OCI-LY3 (cell line): ENCODE results near the gene F10.

Experiments used
- H2AFZ ChIP-seq: fragments of 200-600, 300-600 bp; shearing (Covaris generic); 2 replicates; pipeline ENCODE4 v1.6.0; 2014; ENCODE audit warnings: antibody characterized with exemption, low read depth, low read length
- H3K27ac ChIP-seq: fragments of 200-600, 300-600 bp; sonication (generic); 2 replicates; pipeline ENCODE4 v1.5.1; 2014; ENCODE audit warnings: mild to moderate bottlenecking, low read length, moderate library complexity, mixed read lengths
- H3K27me3 ChIP-seq: fragments of 200-600, 300-600 bp; sonication (generic); 2 replicates; pipeline ENCODE4 v1.6.1; 2014; ENCODE audit warnings: low read depth, low read length, mixed read lengths
- H3K36me3 ChIP-seq: fragments of 200-600, 300-600 bp; sonication (generic); replicated peaks from 2 replicates; pipeline ENCODE3; 2014; ENCODE audit warnings: low read depth, low read length, mixed read lengths
- H3K4me1 ChIP-seq: fragments of 300-600, 200-600 bp; sonication (generic); 2 replicates; pipeline ENCODE4 v1.6.1; 2014; ENCODE audit warnings: low read length, mixed read lengths
- H3K4me2 ChIP-seq: fragments of 200-600, 300-600 bp; sonication (generic); 2 replicates; pipeline ENCODE4 v1.6.1; 2014; ENCODE audit warnings: low read length, mixed read lengths
- H3K4me3 ChIP-seq: fragments of 300-600, 200-600 bp; sonication (generic); 2 replicates; pipeline ENCODE4 v1.5.1; 2014; ENCODE audit warnings: antibody characterized with exemption, mild to moderate bottlenecking, low read length, moderate library complexity
- H3K79me2 ChIP-seq: fragments of 300-600, 200-600 bp; shearing (Covaris generic); 2 replicates; pipeline ENCODE4 v1.6.1; 2014; ENCODE audit warnings: mild to moderate bottlenecking, low read length, mixed read lengths
- H3K9ac ChIP-seq: fragments of 300-600, 200-600 bp; shearing (Covaris generic); 2 replicates; pipeline ENCODE4 v1.6.0; 2014; ENCODE audit warnings: mild to moderate bottlenecking, low read length, moderate library complexity
- H3K9me3 ChIP-seq: fragments of 200-600, 300-600 bp; shearing (Covaris generic); 2 replicates; pipeline ENCODE4 v1.6.1; 2014; ENCODE audit warnings: low read length, mixed read lengths; ENCODE audit not compliant: insufficient read depth
- H4K20me1 ChIP-seq: fragments of 200-600, 300-600 bp; sonication (generic); 2 replicates; pipeline ENCODE4 v1.6.1; 2016; ENCODE audit warnings: low read length, mixed read lengths; ENCODE audit not compliant: insufficient read depth
- EZH2phosphoT487 ChIP-seq: fragments of 200-600 bp; shearing (Covaris generic); IDR thresholded peaks from 2 replicates; pipeline ENCODE4 v1.6.1; 2018; ENCODE audit warnings: antibody characterized with exemption, mixed run types, low read depth
- TF ChIP-seq, protein P1 (sequence below): fragments of 200-600, 300-600 bp; sonication (generic); IDR thresholded peaks from 2 replicates; pipeline ENCODE4 v1.5.1; 2014; ENCODE audit warnings: antibody characterized with exemption, low read length, low read depth

Gene F10

DNA sequence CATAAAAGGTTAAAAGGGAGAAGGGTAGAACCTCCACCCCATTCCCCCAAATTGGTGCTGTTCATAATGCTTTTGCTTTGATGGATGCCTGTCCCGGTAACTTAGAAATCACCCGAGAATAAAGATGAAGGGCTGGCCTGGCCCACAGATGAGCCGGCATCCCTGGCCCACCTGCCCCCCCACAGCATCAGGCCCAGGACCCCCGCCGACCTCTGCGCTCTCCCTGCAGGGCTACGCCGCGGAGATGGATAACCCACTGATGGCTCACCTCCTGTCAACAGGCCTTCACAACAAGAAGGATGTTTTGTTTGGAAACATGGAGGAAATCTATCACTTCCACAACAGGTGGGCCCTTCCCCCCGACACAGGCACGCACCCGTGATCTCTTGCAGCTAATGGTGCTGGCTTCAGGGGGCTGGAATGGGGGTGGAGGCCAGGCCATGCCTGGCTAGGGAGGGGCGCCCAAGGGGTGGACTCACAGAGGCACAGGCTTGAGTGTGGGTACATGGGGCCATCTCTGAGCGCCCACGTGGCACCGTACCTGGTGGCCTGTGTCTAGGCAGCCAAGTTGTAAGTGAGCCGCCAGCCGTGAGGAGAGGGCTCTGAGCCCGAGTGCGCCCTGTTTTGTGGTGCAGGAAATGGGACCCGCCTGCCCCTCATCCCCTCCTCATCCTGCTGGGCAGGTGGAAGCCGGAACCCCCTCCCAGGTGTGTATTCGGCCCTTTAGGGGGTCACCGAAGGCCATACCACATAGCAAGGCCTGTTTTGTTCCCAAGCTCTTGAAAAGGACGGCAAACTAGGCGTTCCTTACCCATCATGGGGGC is 40.2 kb upstream of the F10 start:
- no peaks in the 10 kb centered on the region for H3K36me3 ChIP-seq
- no peak overlapping the region for H2AFZ ChIP-seq
- TF ChIP-seq, protein P1, sequence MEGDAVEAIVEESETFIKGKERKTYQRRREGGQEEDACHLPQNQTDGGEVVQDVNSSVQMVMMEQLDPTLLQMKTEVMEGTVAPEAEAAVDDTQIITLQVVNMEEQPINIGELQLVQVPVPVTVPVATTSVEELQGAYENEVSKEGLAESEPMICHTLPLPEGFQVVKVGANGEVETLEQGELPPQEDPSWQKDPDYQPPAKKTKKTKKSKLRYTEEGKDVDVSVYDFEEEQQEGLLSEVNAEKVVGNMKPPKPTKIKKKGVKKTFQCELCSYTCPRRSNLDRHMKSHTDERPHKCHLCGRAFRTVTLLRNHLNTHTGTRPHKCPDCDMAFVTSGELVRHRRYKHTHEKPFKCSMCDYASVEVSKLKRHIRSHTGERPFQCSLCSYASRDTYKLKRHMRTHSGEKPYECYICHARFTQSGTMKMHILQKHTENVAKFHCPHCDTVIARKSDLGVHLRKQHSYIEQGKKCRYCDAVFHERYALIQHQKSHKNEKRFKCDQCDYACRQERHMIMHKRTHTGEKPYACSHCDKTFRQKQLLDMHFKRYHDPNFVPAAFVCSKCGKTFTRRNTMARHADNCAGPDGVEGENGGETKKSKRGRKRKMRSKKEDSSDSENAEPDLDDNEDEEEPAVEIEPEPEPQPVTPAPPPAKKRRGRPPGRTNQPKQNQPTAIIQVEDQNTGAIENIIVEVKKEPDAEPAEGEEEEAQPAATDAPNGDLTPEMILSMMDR = no peak
- TF ChIP-seq EZH2phosphoT487 = no peak
- H3K9me3 ChIP-seq = no peaks in the 10 kb centered on the region
- no peak overlapping the region for H3K4me3 ChIP-seq
- H3K27ac ChIP-seq = no peak overlapping the region
- H3K4me2 ChIP-seq = no peak overlapping the region
- no peak overlapping the region for H3K9ac ChIP-seq
- no peaks in the 10 kb centered on the region for H4K20me1 ChIP-seq
- no peaks in the 10 kb centered on the region for H3K27me3 ChIP-seq
- no peaks in the 10 kb centered on the region for H3K79me2 ChIP-seq
- H3K4me1 ChIP-seq = no peaks in the 10 kb centered on the region

DNA sequence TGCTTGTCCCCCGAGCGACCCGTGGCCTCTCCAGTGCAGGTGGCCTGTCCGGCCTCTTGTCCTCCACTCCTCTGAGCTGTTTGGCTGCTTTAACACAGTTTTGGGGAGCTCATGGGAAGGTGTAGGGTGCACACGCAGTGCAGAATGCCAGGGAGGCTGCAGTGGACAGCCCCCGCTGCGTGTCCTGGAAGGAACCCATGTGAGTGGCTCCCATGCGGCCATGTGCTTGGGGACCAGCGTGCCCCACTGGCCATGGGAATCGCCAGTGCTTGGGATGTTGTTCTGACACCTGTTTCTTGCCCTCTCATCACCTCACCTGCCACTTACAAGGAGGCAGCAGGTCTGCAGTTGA is 39.6 kb upstream of the F10 start:
- Histone ChIP-seq H3K27ac (no peak overlapping the region), H3K36me3 (no peaks in the 10 kb centered on the region), H3K79me2 (no peaks in the 10 kb centered on the region), H2AFZ (no peak overlapping the region), H4K20me1 (no peaks in the 10 kb centered on the region), H3K4me3 (no peak overlapping the region), H3K9me3 (no peaks in the 10 kb centered on the region), H3K27me3 (no peaks in the 10 kb centered on the region), H3K9ac (no peak overlapping the region), H3K4me2 (no peak overlapping the region), H3K4me1 (no peaks in the 10 kb centered on the region)
- TF ChIP-seq EZH2phosphoT487 = no peak
- TF ChIP-seq, protein P1 = no peak

DNA sequence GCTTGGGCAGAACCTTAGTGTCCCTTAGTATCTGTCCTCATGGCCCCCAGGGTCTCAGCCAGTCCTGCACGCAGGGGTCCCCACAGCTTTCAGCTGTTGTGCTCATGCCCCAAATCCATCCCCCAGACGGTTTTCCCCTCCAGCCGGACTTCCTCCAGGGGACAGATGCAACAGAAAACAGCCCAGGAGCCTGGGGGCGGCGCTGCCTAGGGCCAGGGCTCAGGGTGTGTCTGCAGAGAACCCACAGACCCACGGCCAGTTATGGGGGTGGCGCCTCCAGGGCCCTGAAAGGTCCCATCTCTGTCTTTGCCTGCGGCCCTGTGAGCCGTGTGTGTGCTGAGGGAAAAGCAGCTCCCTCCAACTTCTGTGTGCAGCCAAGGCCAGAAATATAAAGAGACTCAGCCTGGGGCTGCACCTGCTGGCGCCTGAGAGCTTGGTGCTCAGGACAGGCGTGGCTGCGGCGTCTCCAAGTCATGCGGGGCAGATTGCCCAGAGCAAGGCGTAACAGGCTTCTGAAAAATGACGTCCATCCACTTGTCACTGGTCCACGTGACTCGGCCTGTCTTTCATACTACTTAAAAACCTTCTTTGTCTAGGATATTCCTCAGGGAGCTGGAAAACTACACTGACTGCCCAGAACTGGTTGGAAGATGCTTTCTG is 39.1 kb upstream of the F10 start:
- Histone ChIP-seq H3K4me1 (no peaks in the 10 kb centered on the region), H4K20me1 (no peaks in the 10 kb centered on the region), H3K27ac (no peak overlapping the region), H3K9ac (no peak overlapping the region), H3K9me3 (no peaks in the 10 kb centered on the region), H3K79me2 (no peaks in the 10 kb centered on the region), H3K27me3 (no peaks in the 10 kb centered on the region), H2AFZ (no peak overlapping the region), H3K4me3 (no peak overlapping the region), H3K4me2 (no peak overlapping the region), H3K36me3 (no peaks in the 10 kb centered on the region)
- no peak for TF ChIP-seq EZH2phosphoT487
- TF ChIP-seq, protein P1 = no peak

DNA sequence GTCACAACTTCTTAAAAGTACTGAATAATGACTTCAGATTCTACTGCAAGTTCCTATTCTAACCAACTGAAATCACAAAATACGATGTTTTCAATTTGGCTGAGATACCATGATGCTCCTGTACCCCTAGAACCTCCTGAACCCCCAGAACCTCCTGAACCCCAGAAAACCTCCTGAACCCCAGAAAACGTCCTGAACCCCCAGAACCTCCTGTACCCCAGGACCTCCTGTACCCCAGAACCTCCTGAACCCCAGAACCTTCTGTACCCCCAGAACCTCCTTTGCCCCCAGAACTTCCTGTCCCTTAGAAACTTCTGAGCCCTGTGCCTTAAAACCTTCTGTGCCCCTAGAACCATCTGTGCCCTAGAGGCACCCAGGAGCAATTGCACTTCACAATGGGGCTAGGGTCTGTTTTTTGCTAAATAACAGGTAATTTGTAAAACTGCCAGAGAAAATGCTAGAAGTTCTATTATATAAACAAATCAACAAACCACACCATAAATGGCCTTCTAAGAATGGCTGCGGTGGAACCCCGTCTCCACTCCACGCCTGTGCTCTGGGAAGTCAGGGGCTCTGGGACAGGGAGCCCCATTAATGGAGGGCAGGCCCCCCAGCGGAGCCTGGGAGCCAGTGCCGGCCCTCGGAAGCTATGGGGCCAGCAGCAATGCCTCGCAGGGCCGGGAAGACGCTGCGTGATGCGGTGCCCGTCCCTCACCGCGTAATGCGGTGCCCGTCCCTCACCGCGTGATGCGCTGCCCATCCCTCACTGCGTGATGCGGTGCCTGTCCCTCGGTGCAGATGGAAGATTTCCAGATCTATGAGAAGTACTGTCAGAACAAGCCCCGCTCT is 38.3 kb upstream of the F10 start:
- Histone ChIP-seq H3K4me1 (no peaks in the 10 kb centered on the region), H3K27ac (no peak overlapping the region), H4K20me1 (no peaks in the 10 kb centered on the region), H3K79me2 (no peaks in the 10 kb centered on the region), H2AFZ (no peak overlapping the region), H3K9ac (no peak overlapping the region), H3K27me3 (no peaks in the 10 kb centered on the region), H3K36me3 (no peaks in the 10 kb centered on the region), H3K9me3 (no peaks in the 10 kb centered on the region), H3K4me3 (no peak overlapping the region), H3K4me2 (no peak overlapping the region)
- no peak for TF ChIP-seq EZH2phosphoT487
- TF ChIP-seq, protein P1 = no peak
